IPS-15b (cell line): ENCODE measurements around the gene IMP4.

Experiments used
- H3K27me3 ChIP-seq: one replicate; pipeline ENCODE4 v1.6.1; 2013; ENCODE audit warnings: low read length; ENCODE audit not compliant: control insufficient read depth, insufficient read depth
- H3K36me3 ChIP-seq: one replicate; pipeline ENCODE4 v1.6.1; 2013; ENCODE audit warnings: low read length; ENCODE audit not compliant: control insufficient read depth, insufficient read depth
- H3K4me1 ChIP-seq: one replicate; pipeline ENCODE4 v1.6.1; 2013; ENCODE audit warnings: mild to moderate bottlenecking, low read length; ENCODE audit not compliant: control insufficient read depth, insufficient read depth
- H3K4me3 ChIP-seq: one replicate; pipeline ENCODE4 v1.5.1; 2013; ENCODE audit warnings: low read depth, low read length
- H3K9ac ChIP-seq: one replicate; pipeline ENCODE4 v1.6.1; 2013; ENCODE audit warnings: low read depth, mild to moderate bottlenecking, low read length
- H3K9me3 ChIP-seq: one replicate; pipeline ENCODE4 v1.6.1; 2013; ENCODE audit warnings: mild to moderate bottlenecking, low read length; ENCODE audit not compliant: control insufficient read depth, insufficient read depth

The IMP4 gene

GRCh38 chr2:130337735-130338325, 4.9 kb upstream of the IMP4 start:
- Histone ChIP-seq H3K4me1 (peaks cover 5% of the 10 kb centered on the region), H3K27me3 (no peaks in the 10 kb centered on the region), H3K4me3 (peak overlapping the region; percentile 98), H3K9me3 (no peaks in the 10 kb centered on the region), H3K36me3 (no peaks in the 10 kb centered on the region), H3K9ac (no peak overlapping the region)

- no peaks in the 10 kb centered on the region for H3K36me3 ChIP-seq
- no peaks in the 10 kb centered on the region for H3K27me3 ChIP-seq
- no peak overlapping the region for H3K4me3 ChIP-seq
- H3K9ac ChIP-seq: no peak overlapping the region
- H3K4me1 ChIP-seq: peaks cover 5% of the 10 kb centered on the region
- no peaks in the 10 kb centered on the region for H3K9me3 ChIP-seq
Measured at GRCh38 chr2:130338793-130339345, 3.8 kb upstream of the IMP4 start.

GRCh38 chr2:130339885-130340745, 2.6 kb upstream of the IMP4 start:
- H3K36me3 ChIP-seq: peaks cover 7% of the 10 kb centered on the region
- H3K9ac ChIP-seq: no peak overlapping the region
- H3K27me3 ChIP-seq: no peaks in the 10 kb centered on the region
- H3K4me3 ChIP-seq: no peak overlapping the region
- peaks cover 5% of the 10 kb centered on the region for H3K4me1 ChIP-seq
- H3K9me3 ChIP-seq: no peaks in the 10 kb centered on the region

- peaks cover 22% of the 10 kb centered on the region for H3K36me3 ChIP-seq
- peaks cover 5% of the 10 kb centered on the region for H3K4me1 ChIP-seq
- peak overlapping the region; percentile 82 for H3K4me3 ChIP-seq
- H3K9ac ChIP-seq: no peak overlapping the region
- H3K27me3 ChIP-seq: no peaks in the 10 kb centered on the region
- H3K9me3 ChIP-seq: no peaks in the 10 kb centered on the region
Measured at GRCh38 chr2:130341562-130342019, 1.1 kb upstream of the IMP4 start.

- Histone ChIP-seq H3K9me3 (no peaks in the 10 kb centered on the region), H3K36me3 (peaks cover 27% of the 10 kb centered on the region), H3K9ac (no peak overlapping the region), H3K4me3 (peak overlapping the region; percentile 82), H3K4me1 (peaks cover 5% of the 10 kb centered on the region), H3K27me3 (no peaks in the 10 kb centered on the region)
Measured at GRCh38 chr2:130342020-130342532, 621 bp upstream of the IMP4 start.

- Histone ChIP-seq H3K4me1 (no peaks in the 10 kb centered on the region), H3K27me3 (no peaks in the 10 kb centered on the region), H3K9me3 (no peaks in the 10 kb centered on the region), H3K4me3 (no peak overlapping the region), H3K9ac (no peak overlapping the region), H3K36me3 (peaks cover 35% of the 10 kb centered on the region)
Measured at GRCh38 chr2:130344578-130344977, 1.9 kb downstream of the IMP4 start.

GRCh38 chr2:130345091-130345490, 2.4 kb downstream of the IMP4 start:
- Histone ChIP-seq H3K9me3 (no peaks in the 10 kb centered on the region), H3K36me3 (peaks cover 35% of the 10 kb centered on the region), H3K27me3 (no peaks in the 10 kb centered on the region), H3K4me3 (no peak overlapping the region), H3K9ac (no peak overlapping the region), H3K4me1 (no peaks in the 10 kb centered on the region)

GRCh38 chr2:130345611-130346010, 2.9 kb downstream of the IMP4 start:
- Histone ChIP-seq H3K4me3 (no peak overlapping the region), H3K9ac (no peak overlapping the region), H3K27me3 (no peaks in the 10 kb centered on the region), H3K9me3 (no peaks in the 10 kb centered on the region), H3K36me3 (peaks cover 35% of the 10 kb centered on the region), H3K4me1 (no peaks in the 10 kb centered on the region)

GRCh38 chr2:130346041-130346740, 3.5 kb downstream of the IMP4 start:
- H3K4me3 ChIP-seq: no peak overlapping the region
- no peaks in the 10 kb centered on the region for H3K27me3 ChIP-seq
- no peaks in the 10 kb centered on the region for H3K9me3 ChIP-seq
- H3K4me1 ChIP-seq: no peaks in the 10 kb centered on the region
- peaks cover 35% of the 10 kb centered on the region for H3K36me3 ChIP-seq
- H3K9ac ChIP-seq: no peak overlapping the region

- H3K27me3 ChIP-seq: no peaks in the 10 kb centered on the region
- H3K36me3 ChIP-seq: peaks cover 35% of the 10 kb centered on the region
- H3K9me3 ChIP-seq: no peaks in the 10 kb centered on the region
- H3K4me1 ChIP-seq: no peaks in the 10 kb centered on the region
- H3K4me3 ChIP-seq: no peak overlapping the region
- H3K9ac ChIP-seq: no peak overlapping the region
Measured at GRCh38 chr2:130346741-130347066, 4.0 kb downstream of the IMP4 start.

- Histone ChIP-seq H3K27me3 (no peaks in the 10 kb centered on the region), H3K4me3 (no peak overlapping the region), H3K4me1 (peaks cover 4% of the 10 kb centered on the region), H3K9me3 (no peaks in the 10 kb centered on the region), H3K36me3 (peaks cover 35% of the 10 kb centered on the region), H3K9ac (no peak overlapping the region)
Measured at GRCh38 chr2:130347220-130347925, 4.7 kb downstream of the IMP4 start.
